ENCODE data around the gene SUV39H1.

The SUV39H1 gene

DNA sequence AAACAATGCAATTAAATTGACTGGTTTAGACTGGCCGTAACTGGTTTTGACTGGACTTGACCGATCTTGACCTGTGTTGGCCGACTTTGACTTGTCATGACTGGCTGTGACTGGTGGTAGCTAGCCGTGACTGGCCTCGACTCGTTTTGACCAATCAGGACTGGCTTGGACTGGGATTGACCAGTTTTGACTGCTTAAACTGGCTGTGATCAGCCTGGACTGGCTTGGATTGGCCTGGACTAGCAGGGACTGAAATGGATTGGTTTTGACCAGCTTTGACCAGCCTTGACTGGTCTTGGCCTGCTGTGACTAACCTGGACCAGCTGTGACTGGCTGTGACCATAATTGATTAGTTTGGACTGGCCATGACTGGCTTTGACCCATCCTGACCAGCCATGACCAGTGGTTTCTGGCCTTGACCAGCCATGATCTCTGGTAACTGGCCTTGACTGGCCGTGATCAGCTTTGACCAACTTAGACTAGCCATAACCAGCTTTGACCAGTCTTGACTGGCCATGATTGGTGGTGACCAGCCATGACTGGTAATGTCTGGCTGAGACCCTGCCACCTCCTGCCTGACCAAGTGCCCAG, 13.1 kb downstream of the SUV39H1 start:
- DNase-seq (ENCODE audit: low read depth) = no peak
- TF ChIP-seq CTCF (IDR thresholded peaks at IDR 0.05; ENCODE audit: insufficient read depth, low read depth, low read length, missing control alignments) = no peak
- no peak overlapping the region for H3K4me3 ChIP-seq (ENCODE audit: low read depth, low read length)

GRCh38 chrX:48711162-48711928, 14.8 kb downstream of the SUV39H1 start:
- DNase-seq (ENCODE audit: low read depth) = no peak
- TF ChIP-seq CTCF (IDR thresholded peaks at IDR 0.05; ENCODE audit: insufficient read depth, low read depth, low read length, missing control alignments) = no peak
- no peak overlapping the region for H3K4me3 ChIP-seq (ENCODE audit: low read depth, low read length)

- no peak for DNase-seq (ENCODE audit: low read depth)
- no peak overlapping the region for H3K4me3 ChIP-seq (ENCODE audit: low read depth, low read length)
- no peak for TF ChIP-seq CTCF (IDR thresholded peaks at IDR 0.05; ENCODE audit: insufficient read depth, low read depth, low read length, missing control alignments)
These were observed 15.5 kb downstream of the SUV39H1 start for GRCh38 chrX:48711929-48712505.

DNA sequence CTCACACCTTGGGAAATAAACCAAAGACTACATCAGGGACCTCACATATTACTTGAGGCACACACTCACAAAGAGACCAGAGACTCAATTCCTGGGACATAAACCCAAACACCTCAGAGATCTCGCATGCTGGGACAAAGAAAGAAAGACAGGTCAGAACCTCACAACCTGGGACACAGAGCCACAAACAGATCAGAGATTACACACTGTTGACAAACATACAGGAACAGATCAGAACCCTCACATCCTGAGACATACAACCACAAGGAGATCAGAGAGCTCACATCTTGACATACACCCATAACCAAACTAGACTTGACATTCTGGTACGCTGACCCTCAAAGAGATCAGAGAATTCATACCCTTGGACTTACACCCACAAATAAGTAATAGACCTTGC, 17.3 kb downstream of the SUV39H1 start:
- no peak for TF ChIP-seq CTCF (IDR thresholded peaks at IDR 0.05; ENCODE audit: insufficient read depth, low read depth, low read length, missing control alignments)
- H3K4me3 ChIP-seq (ENCODE audit: low read depth, low read length) = no peak overlapping the region
- DNase-seq (ENCODE audit: low read depth) = no peak

- no peak for TF ChIP-seq CTCF (IDR thresholded peaks at IDR 0.05; ENCODE audit: insufficient read depth, low read depth, low read length, missing control alignments)
- DNase-seq (ENCODE audit: low read depth) = no peak
- no peak overlapping the region for H3K4me3 ChIP-seq (ENCODE audit: low read depth, low read length)
These were observed 18.0 kb downstream of the SUV39H1 start for GRCh38 chrX:48714573-48714972.

GRCh38 chrX:48715072-48715471, 18.5 kb downstream of the SUV39H1 start:
- no peak for DNase-seq (ENCODE audit: low read depth)
- H3K4me3 ChIP-seq (ENCODE audit: low read depth, low read length) = no peak overlapping the region
- no peak for TF ChIP-seq CTCF (IDR thresholded peaks at IDR 0.05; ENCODE audit: insufficient read depth, low read depth, low read length, missing control alignments)

All from GM12865 (cell line).